ENCODE data around the gene NPFFR2. TPM values are rescaled to one million over a fixed set of nuclear protein-coding genes. Genes with fewer than 3 reads are reported as not detected.
"Not testable (repeated sequence)": the region's sequence is repeated elsewhere in the genome, so short reads cannot be mapped to it uniquely, and the experiment has no call there.

NPFFR2 gene
- total RNA-seq, 1 donor from 2014 or later, result not detected

DNA sequence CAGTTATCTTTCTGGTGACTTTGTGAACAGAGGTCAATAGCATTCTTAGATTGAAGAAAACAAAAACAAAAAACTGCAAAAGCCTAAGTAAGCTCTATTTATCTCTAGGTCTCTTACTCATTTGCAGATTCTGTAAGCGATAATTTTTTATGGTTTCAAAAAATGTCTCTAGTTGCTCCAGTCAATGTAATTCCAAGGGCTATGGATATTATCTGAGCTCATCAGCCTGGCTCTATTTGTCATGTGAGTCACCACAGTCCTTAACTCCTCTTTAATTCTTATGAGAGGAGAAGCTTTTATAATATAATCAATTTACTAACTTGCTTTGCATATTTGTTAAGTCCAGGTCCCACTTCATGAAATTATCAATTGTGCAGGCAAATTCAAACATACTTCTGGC is 79.1 kb downstream of the NPFFR2 start:
- DNase-seq (ENCODE audit: low spot score), result no peak
- ATAC-seq, result no peak

DNA sequence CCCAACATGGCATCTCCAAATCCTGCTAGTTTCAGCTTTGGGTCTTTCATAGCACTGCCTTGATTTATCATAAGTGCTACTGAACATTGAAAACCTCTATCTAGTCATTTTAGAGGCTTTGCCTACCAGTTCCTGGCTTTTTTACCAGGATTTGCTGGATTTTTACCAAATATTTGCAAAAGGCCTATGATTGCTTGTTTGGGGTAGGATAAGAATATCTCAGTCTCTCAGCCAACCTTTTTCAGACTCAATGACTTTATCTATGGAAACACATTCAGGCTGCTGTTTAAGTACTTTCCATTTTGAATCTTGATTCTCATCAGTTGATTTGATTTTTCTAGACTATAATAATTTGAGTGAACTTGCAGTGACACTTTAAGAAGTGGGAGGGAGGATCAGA is 80.1 kb downstream of the NPFFR2 start:
- no peak for ATAC-seq
- DNase-seq (ENCODE audit: low spot score), result no peak

DNA sequence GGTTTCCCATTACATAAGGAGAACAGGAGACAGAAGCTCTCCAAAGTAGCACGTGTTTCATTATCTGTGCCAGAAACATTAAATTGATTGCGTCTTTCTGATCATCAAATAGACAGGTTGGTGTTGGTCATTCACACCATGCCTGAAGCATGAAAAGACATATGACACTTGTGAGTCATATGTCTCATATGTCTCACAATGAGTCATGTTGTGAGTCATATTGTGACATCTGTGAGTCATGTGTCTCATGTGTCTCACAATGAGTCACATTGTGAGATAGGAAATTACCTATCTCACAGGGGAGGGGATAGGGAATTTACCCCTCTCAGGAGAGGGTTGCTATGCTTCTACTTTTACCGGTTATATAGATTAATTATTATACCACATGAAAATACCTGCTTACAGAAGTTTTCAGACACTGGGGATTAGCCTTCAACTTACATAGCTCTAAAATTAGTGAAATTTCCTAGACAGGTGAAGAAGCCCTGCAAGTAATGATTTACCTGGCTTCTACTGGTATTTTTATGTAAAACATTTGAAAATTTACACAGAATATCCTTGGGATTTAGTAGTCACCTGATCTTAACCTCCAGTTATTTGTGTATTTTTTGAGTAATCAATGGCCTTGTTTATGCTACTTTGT is 80.8 kb downstream of the NPFFR2 start:
- no peak for ATAC-seq
- no peak for DNase-seq (ENCODE audit: low spot score)

DNA sequence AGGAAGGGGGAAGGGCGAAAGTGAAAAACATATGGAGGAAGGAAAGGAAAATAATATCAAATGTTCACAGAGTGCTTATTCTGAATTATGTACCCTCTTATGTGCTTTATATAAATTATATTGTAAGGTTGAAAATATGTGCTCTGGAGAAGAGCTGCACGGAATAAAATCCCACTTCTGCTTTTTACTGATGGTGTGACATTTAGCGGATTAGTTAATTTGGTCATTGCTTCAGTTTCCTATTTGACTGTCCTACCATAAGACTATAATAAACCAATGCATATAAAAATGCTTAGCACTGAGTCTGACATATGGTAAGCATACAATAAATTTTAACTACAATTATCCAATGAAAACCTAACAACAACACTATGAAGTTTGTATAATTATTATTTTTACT is 86.2 kb downstream of the NPFFR2 start:
- ATAC-seq, result no peak

DNA sequence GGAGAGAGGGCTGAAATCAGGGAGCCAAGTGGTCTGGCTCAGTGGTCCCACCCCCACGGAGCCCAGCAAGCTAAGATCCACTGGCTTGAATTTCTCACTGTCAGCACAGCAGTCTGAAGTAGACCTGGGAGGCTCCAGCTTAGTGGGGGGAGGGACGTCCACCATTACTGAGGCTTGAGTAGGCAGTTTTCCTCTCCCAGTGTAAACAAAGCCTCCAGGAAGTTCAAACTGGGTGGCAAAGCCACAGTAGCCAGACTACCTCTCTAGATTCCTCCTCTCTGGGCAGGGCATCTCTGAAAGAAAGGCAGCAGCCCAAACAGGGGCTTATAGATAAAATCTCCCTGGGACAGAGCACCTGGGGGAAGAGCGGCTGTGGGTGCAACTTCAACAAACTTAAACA is 88.1 kb downstream of the NPFFR2 start:
- no peak for ATAC-seq
- no peak for DNase-seq (ENCODE audit: low spot score)

More for the DNA sequence above, 86.2 kb downstream of the NPFFR2 start:
- DNase-seq (ENCODE audit: low spot score), result no peak

DNA sequence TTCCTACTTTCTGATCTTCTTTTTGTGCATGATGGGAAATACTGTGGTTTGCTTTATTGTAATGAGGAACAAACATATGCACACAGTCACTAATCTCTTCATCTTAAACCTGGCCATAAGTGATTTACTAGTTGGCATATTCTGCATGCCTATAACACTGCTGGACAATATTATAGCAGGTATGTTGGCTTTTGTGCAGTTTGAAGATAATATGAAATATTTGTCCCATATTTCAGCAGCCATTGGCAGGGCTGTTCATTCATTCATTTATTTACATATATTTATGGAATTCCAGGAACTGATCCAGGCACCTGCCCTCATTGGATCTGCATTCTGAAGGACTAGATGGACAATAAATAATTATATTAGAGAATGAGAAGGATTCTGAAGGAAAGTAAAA is 96.9 kb downstream of the NPFFR2 start:
- DNase-seq (ENCODE audit: low spot score) (no peak), ATAC-seq (no peak)

DNA sequence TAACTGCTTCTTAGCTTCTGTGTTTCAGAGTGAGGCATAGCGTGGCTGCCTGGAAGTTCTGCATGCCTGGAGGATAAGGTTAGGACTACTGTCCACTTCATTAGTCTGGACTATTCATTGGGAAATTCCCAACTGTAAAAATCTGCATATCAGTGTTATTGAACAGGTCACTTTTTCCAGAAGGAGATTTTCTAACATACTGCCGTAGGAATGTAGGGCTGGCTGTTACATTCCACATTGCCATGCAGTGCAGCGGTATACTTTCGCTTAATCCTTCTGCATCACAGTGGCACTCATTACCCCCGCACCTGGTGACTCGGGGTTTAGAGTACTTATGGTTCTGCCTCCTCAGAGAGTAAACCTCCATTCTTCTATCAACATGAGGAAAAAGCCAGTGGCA is 104.6 kb downstream of the NPFFR2 start:
- DNase-seq (ENCODE audit: low spot score) (no peak), ATAC-seq (no peak)

DNA sequence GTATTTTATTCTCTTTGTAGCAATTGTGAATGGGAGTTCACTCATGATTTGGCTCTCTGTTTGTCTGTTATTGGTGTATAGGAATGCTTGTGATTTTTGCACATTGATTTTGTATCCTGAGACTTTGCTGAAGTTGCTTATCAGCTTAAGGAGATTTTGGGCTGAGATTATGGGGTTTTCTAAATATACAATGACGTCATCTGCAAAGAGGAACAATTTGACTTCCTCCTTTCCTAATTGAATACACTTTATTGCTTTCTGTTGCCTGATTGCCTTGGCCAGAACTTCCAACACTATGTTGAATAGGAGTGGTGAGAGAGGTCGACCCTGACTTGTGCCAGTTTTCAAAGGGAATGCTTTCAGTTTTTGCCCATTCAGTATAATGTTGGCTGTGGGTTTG is 108.2 kb downstream of the NPFFR2 start:
- not testable (repeated sequence) for DNase-seq (ENCODE audit: low spot score); ATAC-seq

DNA sequence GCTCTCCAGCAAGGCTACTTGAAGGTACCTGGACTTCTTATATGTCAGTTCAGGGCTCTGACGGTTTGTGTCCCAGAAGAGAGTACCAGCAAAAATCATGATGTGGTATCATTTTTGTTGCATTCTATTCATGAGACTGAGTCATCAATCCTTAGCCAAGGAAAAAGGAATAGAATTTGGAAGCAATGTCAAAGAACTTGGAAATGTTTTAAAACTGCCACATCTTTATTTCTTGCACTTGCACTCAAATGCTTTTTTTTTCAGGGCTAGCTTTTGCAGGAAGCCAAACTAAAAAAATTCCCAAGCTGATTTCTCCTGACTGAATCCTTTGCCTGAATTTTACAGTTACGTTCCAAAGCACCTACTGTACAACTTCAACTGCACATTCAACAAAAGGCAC is 112.4 kb downstream of the NPFFR2 start:
- no peak for DNase-seq (ENCODE audit: low spot score)
- no peak for ATAC-seq

DNA sequence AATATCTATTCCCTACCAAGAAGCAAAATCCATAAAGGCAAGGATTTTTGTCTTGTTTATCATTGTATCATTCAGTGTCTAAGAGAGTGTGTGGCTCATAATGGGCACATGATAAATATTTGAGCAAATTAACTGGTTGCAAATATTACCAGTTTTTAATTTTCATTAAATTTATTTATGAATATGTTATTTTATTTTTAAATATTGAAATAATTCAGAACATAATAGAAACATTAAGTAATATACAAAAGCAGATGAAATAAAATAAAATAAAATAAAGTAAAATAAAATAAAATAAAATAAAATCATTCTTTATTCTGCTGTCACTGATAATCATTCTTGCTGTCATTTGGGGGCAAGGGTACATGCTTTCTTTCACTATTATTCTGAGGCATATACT is 120.9 kb downstream of the NPFFR2 start:
- no peak for ATAC-seq

DNA sequence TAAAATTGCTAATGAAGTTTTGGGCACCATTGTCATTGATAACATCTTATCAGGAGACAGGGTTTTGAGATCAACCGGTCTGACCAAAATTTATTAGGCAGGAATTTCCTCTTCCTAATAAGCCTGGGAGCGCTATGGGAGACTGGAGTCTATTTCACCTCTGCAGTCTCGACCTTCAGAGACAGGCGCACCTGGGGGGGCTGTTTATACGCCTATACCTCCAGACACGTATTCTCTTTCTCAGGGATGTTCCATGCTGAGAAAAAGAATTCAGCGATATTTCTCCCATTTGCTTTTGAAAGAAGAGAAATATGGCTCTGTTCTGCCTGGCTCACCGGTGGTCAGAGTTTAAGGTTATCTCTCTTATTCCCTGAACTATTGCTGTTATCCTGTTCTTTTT is 121.8 kb downstream of the NPFFR2 start:
- DNase-seq (ENCODE audit: low spot score); ATAC-seq: not testable (repeated sequence)

More for the DNA sequence above, 120.9 kb downstream of the NPFFR2 start:
- no peak for DNase-seq (ENCODE audit: low spot score)

DNA sequence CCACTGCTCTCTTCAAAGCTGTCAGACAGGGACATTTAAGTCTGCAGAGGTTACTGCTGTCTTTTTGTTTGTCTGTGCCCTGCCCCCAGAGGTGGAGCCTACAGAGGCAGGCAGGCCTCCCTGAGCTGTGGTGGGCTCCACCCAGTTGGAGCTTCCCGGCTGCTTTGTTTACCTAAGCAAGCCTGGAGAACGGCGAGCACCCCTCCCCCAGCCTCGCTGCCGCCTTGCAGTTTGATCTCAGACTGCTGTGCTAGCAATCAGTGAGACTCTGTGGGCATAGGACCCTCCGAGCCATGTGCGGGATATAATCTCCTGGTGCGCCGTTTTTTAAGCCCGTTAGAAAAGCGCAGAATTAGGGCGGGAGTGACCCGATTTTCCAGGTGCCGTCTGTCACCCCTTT is 137.5 kb downstream of the NPFFR2 start:
- not testable (repeated sequence) for DNase-seq (ENCODE audit: low spot score); ATAC-seq

DNA sequence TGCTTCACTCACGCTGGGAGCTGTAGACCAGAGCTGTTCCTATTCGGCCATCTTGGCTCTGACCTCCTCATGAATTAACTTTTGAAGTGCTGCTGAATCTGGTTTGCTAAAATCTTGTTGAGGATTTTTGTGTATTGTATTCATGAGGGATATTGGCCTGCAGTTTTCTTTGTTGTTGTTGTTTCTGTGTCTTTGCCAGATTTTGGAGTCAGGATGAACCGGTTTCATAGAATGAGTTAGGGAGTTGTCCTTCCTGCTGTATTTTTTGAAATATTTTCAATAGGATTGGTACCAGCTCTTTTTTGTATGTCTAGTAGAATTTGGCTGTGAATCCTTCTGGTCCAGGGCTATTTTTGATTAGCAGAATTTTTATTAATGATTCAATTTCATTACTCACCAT is 138.1 kb downstream of the NPFFR2 start:
- ATAC-seq, result no peak
- DNase-seq (ENCODE audit: low spot score), result no peak

DNA sequence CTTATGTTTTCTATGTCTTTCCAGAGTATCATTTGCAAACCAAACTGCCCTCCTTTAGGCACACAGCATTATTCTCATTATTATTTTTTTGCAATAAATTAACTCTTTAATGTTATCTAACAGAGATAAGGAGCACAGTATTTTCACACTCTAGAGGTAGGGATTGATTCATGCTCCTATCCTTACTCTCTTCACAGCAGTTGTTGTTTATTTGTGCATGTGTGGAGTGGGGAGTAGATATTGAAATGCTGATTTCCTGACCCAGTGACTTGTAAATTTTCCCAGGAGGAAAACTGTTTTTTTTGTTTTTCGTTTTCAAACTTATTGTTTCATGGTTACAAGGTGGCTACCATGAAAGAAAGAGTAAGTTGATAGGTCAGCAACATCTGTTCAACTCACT is 140.0 kb downstream of the NPFFR2 start:
- no peak for DNase-seq (ENCODE audit: low spot score)

DNA sequence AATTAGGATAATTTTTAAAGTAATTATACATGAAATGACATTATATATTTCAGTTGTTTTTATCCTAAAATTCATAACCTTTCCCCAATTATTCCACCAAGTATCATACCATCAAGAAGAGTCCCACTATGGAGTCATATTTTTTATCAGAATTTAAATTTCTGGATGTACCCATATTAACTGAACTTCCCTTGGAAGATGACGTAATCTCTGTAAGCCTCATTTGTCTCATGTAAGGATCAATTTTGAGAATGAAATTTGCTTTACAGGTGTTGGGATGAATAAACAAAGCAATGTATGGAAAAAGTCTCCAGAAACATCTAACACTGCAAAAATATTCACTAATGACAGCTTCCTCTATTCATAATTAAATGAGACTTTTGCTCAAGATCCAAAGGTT is 147.5 kb downstream of the NPFFR2 start:
- ATAC-seq (no peak), DNase-seq (ENCODE audit: low spot score) (no peak)

More for the DNA sequence above, 140.0 kb downstream of the NPFFR2 start:
- ATAC-seq, result no peak

DNA sequence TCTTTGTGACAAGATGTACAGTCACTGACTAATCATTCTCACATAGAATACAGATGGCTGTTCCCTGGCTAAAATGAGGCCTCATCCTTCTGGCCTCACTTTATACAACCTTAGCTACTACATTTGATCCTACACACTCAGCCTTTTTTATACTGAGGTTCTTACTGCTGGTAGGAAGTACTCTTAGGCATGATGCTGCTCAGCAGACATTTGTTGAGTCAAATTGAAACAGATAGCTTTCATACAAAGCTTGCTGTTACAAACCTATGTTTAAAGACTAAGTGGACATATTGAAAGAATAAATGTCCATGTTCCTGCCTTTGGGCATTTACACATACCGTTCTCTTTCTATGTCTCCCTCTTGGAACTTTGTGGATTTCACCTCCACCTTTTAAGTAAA is 154.9 kb downstream of the NPFFR2 start:
- ATAC-seq, result no peak
- DNase-seq (ENCODE audit: low spot score), result no peak

DNA sequence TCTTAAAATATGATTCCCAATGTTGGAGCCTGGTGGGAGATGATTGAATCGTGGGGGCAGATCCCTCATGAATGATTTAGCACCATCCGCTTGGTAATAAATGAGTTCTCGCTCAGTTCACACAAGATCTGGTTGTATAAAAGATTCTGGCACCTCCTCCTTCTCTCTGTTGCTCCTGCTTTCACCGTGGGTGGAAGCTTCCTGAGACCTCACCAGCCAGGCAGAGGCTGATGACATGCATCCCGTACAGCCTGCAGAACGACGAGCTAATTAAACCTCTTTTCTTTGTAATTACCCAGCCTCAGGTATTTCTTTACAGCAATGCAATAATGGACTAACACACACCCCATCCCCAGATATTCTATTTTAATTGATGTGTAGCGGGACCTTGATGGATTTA is 162.2 kb downstream of the NPFFR2 start:
- DNase-seq (ENCODE audit: low spot score) (no peak), ATAC-seq (no peak)

DNA sequence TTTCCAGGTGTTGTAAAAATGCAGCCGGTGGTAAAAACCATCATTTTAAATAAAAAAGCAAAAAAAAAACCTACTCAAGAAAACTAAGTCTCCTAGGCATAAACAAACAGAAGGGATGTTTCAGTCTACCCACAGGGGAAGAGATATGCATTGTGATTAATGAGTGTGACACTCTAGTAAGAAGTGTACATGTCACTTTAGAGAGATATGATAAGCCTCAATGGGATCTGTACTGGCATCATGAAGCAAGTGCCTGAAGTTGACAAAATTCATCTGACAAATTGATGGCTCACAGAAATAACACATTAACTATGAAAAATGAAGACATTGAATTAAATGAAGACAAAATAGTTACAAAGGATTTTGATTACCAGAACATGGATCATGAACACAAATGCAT is 162.7 kb downstream of the NPFFR2 start:
- no peak for DNase-seq (ENCODE audit: low spot score)

More for the DNA sequence above, 162.7 kb downstream of the NPFFR2 start:
- ATAC-seq, result no peak

Other genes starting within 250 kb of the NPFFR2 start
- gene GC, start 247.9 kb upstream of the NPFFR2 start, total RNA-seq, result 3,366 TPM